T-helper 1 cell (primary cell): Measurements from ENCODE around the gene CERS2.

ENCODE experiments used
- DNase-seq, 5 donors: peaks; one replicate each; pipeline ENCODE4 v3.0.0-alpha.2; 2012 to 2020
- total RNA-seq, 4 donors: gene quantifications; one replicate each; lab custom pipeline; 2026; lab: John Stamatoyannopoulos, UW

Gene CERS2
- total RNA-seq, result 75.8 to 92.9 (median 88.0) reads per million in 4 donors

- peak; percentile 61 to 80 (median 72) for DNase-seq
These were observed at the start of gene CERS2 for GRCh38 chr1:150974580-150975478. Gene CERS2, minus strand, starts transcription at chr1:150974835. Its CDS starts 5,745 bp downstream, at chr1:150969090.

GRCh38 chr1:151013518-151013917, 38.9 kb upstream of the CERS2 start:
- DNase-seq, result no peak

- DNase-seq, result no peak
These were observed 38.2 kb upstream of the CERS2 start for GRCh38 chr1:151012684-151013471.

GRCh38 chr1:151011154-151011850, 36.7 kb upstream of the CERS2 start:
- DNase-seq, result no peak

- DNase-seq, result no peak
These were observed 35.7 kb upstream of the CERS2 start for GRCh38 chr1:151010346-151010726.

GRCh38 chr1:151009674-151010345, 35.2 kb upstream of the CERS2 start:
- DNase-seq, result no peak

GRCh38 chr1:151009206-151009587, 34.6 kb upstream of the CERS2 start:
- DNase-seq, result no peak

GRCh38 chr1:151008244-151009205, 33.9 kb upstream of the CERS2 start, which contains the start of gene PRUNE1:
Gene PRUNE1, plus strand, starts transcription at chr1:151008449. Its CDS starts 184 bp downstream, at chr1:151008633.
- DNase-seq, result peak; percentile 96 to 98 (median 97)

GRCh38 chr1:151007853-151008243, 33.2 kb upstream of the CERS2 start:
- no peak for DNase-seq

- peak in 3 of 5 donors; percentile 9 to 55 (median 13) for DNase-seq
These were observed 31.9 kb upstream of the CERS2 start, which contains the start of gene MINDY1 for GRCh38 chr1:151006327-151007052. Gene MINDY1, minus strand, starts transcription at chr1:151006902. Its CDS starts 4,285 bp downstream, at chr1:151002617.

GRCh38 chr1:151005729-151006319, 31.2 kb upstream of the CERS2 start:
- no peak for DNase-seq

- peak in 1 of 5 donors; percentile 23 for DNase-seq
These were observed 28.5 kb upstream of the CERS2 start for GRCh38 chr1:151003180-151003579.

GRCh38 chr1:151002611-151003010, 28.0 kb upstream of the CERS2 start:
- DNase-seq, result no peak

- DNase-seq, result no peak
These were observed 27.4 kb upstream of the CERS2 start for GRCh38 chr1:151002051-151002450.

GRCh38 chr1:151001602-151002001, 27.0 kb upstream of the CERS2 start:
- no peak for DNase-seq

- no peak for DNase-seq
These were observed 25.8 kb upstream of the CERS2 start for GRCh38 chr1:151000408-151000807.

GRCh38 chr1:150999926-151000325, 25.3 kb upstream of the CERS2 start:
- no peak for DNase-seq

- DNase-seq, result no peak
These were observed 24.5 kb upstream of the CERS2 start for GRCh38 chr1:150999051-150999674.

- DNase-seq, result no peak
These were observed 23.3 kb upstream of the CERS2 start for GRCh38 chr1:150997949-150998348.
